ENCODE measurements around the gene CKS2. TPM values are rescaled to one million over a fixed set of nuclear protein-coding genes. Genes with fewer than 3 reads are reported as not detected.

CKS2 gene
- total RNA-seq, 2 experiments from 2014 or later: 204 TPM

- Mint-ChIP-seq H3K36me3 (ENCODE audit: low read depth) (peaks cover 48% of the 10 kb centered on the region), H3K27me3 (ENCODE audit: low read depth) (no peaks in the 10 kb centered on the region), H3K27ac (no peak overlapping the region), H3K9me3 (ENCODE audit: insufficient read depth) (no peaks in the 10 kb centered on the region), H3K4me3 (no peak overlapping the region), H3K4me1 (ENCODE audit: low read depth) (peaks cover 29% of the 10 kb centered on the region)
- DNase-seq (no peak), ATAC-seq (no peak)
- ChIA-PET POLR2A (no interaction called here), CTCF (interaction anchor here (1.0 to 1.8 kb wide), 2 partner anchors 21 to 232 kb away, joined by 3 to 4 read pairs; no protein-coding TSS in a partner anchor)
Measured at GRCh38 chr9:89361816-89362646, 51.0 kb downstream of the CKS2 start.

- POLR2A ChIA-PET: no interaction called here
Measured at GRCh38 chr9:89362647-89363310, 51.8 kb downstream of the CKS2 start.

DNA sequence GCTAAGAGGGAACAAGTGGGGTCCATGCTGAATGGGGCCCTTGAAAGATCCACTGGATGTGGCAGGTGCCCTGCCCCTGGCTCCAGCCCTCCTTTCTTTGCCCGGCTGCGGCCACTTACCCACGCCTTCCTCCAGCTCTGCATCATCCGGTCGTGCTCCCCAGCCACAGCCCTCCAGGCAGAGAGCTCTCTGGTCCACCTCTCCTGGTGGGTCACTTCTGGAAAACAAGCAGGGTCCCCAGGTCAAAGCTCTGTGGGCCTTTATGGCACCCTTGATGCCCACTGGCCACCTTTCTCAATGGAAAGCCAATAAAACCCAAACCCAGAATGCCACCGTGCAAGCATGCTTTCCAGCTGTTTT is 52.3 kb downstream of the CKS2 start:
- POLR2A ChIA-PET: no interaction called here
- Mint-ChIP-seq H3K4me3 (no peak overlapping the region), H3K4me1 (ENCODE audit: low read depth) (peaks cover 25% of the 10 kb centered on the region), H3K36me3 (ENCODE audit: low read depth) (peaks cover 38% of the 10 kb centered on the region), H3K27me3 (ENCODE audit: low read depth) (no peaks in the 10 kb centered on the region), H3K27ac (peak overlapping the region; percentile 55), H3K9me3 (ENCODE audit: insufficient read depth) (no peaks in the 10 kb centered on the region)
- ATAC-seq: no peak
- DNase-seq: no peak
- CTCF ChIA-PET: no interaction called here

More at GRCh38 chr9:89362647-89363310, 51.8 kb downstream of the CKS2 start:
- Mint-ChIP-seq H3K9me3 (ENCODE audit: insufficient read depth) (no peaks in the 10 kb centered on the region), H3K27me3 (ENCODE audit: low read depth) (no peaks in the 10 kb centered on the region), H3K4me1 (ENCODE audit: low read depth) (peaks cover 24% of the 10 kb centered on the region), H3K36me3 (ENCODE audit: low read depth) (peaks cover 41% of the 10 kb centered on the region), H3K27ac (no peak overlapping the region), H3K4me3 (no peak overlapping the region)
- CTCF ChIA-PET: no interaction called here
- no peak for DNase-seq
- no peak for ATAC-seq

DNA sequence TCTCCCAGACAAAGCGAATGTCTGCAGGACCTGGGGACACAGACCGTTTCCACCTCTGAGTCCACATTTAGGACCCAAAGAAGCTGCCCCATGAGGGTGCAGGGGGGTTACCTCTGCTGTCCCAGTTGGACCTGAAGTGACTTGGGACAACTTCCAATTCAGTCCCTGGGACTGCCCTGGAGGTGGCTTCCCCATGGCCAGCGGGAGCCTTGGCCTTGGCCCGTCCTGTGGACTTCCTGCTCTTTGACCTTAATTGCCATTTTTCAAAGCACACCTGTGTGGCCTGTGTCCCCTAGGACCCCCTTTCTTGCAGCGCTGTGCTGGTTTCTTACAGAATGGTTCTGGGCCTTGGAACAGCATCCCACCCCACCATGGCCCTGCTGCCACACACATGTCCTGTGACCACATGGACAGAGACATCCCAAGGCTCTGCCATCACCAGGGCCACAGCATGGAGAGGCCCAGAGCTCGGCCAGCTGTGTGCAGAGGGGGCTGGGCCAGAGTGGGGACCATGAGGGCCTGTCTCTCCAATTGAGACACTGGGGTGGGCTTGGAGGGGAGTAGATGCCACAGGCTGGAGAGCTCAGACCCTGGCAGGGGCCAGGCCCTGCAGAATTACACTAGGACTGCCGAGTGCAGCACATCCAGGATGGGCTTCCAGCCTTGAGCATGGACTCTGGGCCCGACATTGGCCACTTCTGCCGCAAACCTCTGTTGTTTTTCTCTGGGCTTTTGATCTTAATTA is 53.1 kb downstream of the CKS2 start:
- ATAC-seq (no peak), DNase-seq (no peak)
- Mint-ChIP-seq H3K27me3 (ENCODE audit: low read depth) (no peaks in the 10 kb centered on the region), H3K9me3 (ENCODE audit: insufficient read depth) (no peaks in the 10 kb centered on the region), H3K4me1 (ENCODE audit: low read depth) (peaks cover 19% of the 10 kb centered on the region), H3K36me3 (ENCODE audit: low read depth) (peaks cover 32% of the 10 kb centered on the region), H3K4me3 (no peak overlapping the region), H3K27ac (no peak overlapping the region)
- CTCF ChIA-PET: no interaction called here
- POLR2A ChIA-PET: no interaction called here

GRCh38 chr9:89364666-89365531 is 53.9 kb downstream of the CKS2 start:
- Mint-ChIP-seq H3K27ac (no peak overlapping the region), H3K9me3 (ENCODE audit: insufficient read depth) (no peaks in the 10 kb centered on the region), H3K27me3 (ENCODE audit: low read depth) (no peaks in the 10 kb centered on the region), H3K36me3 (ENCODE audit: low read depth) (peaks cover 24% of the 10 kb centered on the region), H3K4me3 (no peak overlapping the region), H3K4me1 (ENCODE audit: low read depth) (peaks cover 15% of the 10 kb centered on the region)
- ChIA-PET CTCF (no interaction called here), POLR2A (no interaction called here)
- ATAC-seq (no peak), DNase-seq (no peak)

- peaks cover 10% of the 10 kb centered on the region for H3K4me1 Mint-ChIP-seq (ENCODE audit: low read depth)
- no peak for DNase-seq
- no peak overlapping the region for H3K4me3 Mint-ChIP-seq
- no peak overlapping the region for H3K27ac Mint-ChIP-seq
- ATAC-seq: no peak
- peaks cover 19% of the 10 kb centered on the region for H3K36me3 Mint-ChIP-seq (ENCODE audit: low read depth)
- no peaks in the 10 kb centered on the region for H3K9me3 Mint-ChIP-seq (ENCODE audit: insufficient read depth)
- ChIA-PET CTCF (no interaction called here), POLR2A (no interaction called here)
- no peaks in the 10 kb centered on the region for H3K27me3 Mint-ChIP-seq (ENCODE audit: low read depth)
Measured at GRCh38 chr9:89365532-89365912, 54.5 kb downstream of the CKS2 start.

Small RNAs within 50 kb of the gene (microRNA-seq; reads per million reads assigned to microRNA genes)
- not detected for gene MIR3153

Other genes starting within 250 kb of the CKS2 start
- not detected for gene SHC3, start 132.4 kb upstream of the CKS2 start, total RNA-seq
- gene SECISBP2, start 7.3 kb downstream of the CKS2 start, total RNA-seq: 10 to 100 TPM; 35.8 to 37.5 TPM
- 100 to 1,000 TPM; 314 to 321 TPM for gene SEMA4D, start 186.9 kb downstream of the CKS2 start, total RNA-seq